H9 (cell line): ENCODE measurements around the gene SMARCA2. TPM values are rescaled to one million over a fixed set of nuclear protein-coding genes. Genes with fewer than 3 reads are reported as not detected.
A peak's percentile ranks its signal among the peaks of the same experiment; 100 is the strongest.

Experiments
- DNase-seq: peaks from one replicate; pipeline ENCODE4 v3.0.0-alpha.2; 2017
- H2AFZ ChIP-seq: one replicate; pipeline ENCODE4 v1.6.1; 2013; ENCODE audit warnings: mild to moderate bottlenecking, low read length, control low read depth, moderate library complexity
- H2AK5ac ChIP-seq: 2 replicates; pipeline ENCODE4 v1.6.1; 2013; ENCODE audit warnings: low read length, control low read depth, mixed read lengths; ENCODE audit not compliant: insufficient read length
- H2BK120ac ChIP-seq: one replicate; pipeline ENCODE4 v1.6.1; 2013; ENCODE audit warnings: low read depth, mild to moderate bottlenecking, low read length, control low read depth, inconsistent platforms; ENCODE audit not compliant: poor library complexity, severe bottlenecking
- H2BK12ac ChIP-seq: 2 replicates; pipeline ENCODE4 v1.6.1; 2013; ENCODE audit warnings: low read length, control low read depth, mixed read lengths, low read depth; ENCODE audit not compliant: insufficient read length
- H2BK15ac ChIP-seq: 2 replicates; pipeline ENCODE4 v1.6.1; 2013; ENCODE audit warnings: low read depth, low read length, control low read depth
- H2BK20ac ChIP-seq: one replicate; pipeline ENCODE4 v1.6.1; 2013; ENCODE audit warnings: low read depth, mild to moderate bottlenecking, low read length, control low read depth, inconsistent platforms; ENCODE audit not compliant: poor library complexity, severe bottlenecking
- H2BK5ac ChIP-seq: 2 replicates; pipeline ENCODE4 v1.6.1; 2013; ENCODE audit warnings: low read length, control low read depth, mixed read lengths; ENCODE audit not compliant: insufficient read length
- H3K14ac ChIP-seq: 2 replicates; pipeline ENCODE4 v1.6.1; 2013; ENCODE audit warnings: low read length, control low read depth; ENCODE audit not compliant: insufficient read depth
- H3K18ac ChIP-seq: 2 replicates; pipeline ENCODE4 v1.6.1; 2013; ENCODE audit warnings: low read depth, mild to moderate bottlenecking, mixed read lengths, low read length, control low read depth; ENCODE audit not compliant: insufficient read length
- H3K23ac ChIP-seq: 2 replicates; pipeline ENCODE4 v1.6.1; 2013; ENCODE audit warnings: low read length, control low read depth, mixed read lengths, low read depth; ENCODE audit not compliant: insufficient read length
- H3K23me2 ChIP-seq: 2 replicates; pipeline ENCODE4 v1.6.1; 2013; ENCODE audit warnings: low read depth, mild to moderate bottlenecking, mixed read lengths, low read length, control low read depth; ENCODE audit not compliant: insufficient read length, poor library complexity, severe bottlenecking
- H3K27ac ChIP-seq: 2 replicates; pipeline ENCODE4 v1.5.1; 2013; ENCODE audit warnings: low read length, control low read depth, mixed read lengths, low read depth; ENCODE audit not compliant: insufficient read length
- H3K27me3 ChIP-seq: 2 replicates; pipeline ENCODE4 v1.6.1; 2013; ENCODE audit warnings: low read length, control low read depth, inconsistent platforms; ENCODE audit not compliant: insufficient read depth
- H3K4ac ChIP-seq: 2 replicates; pipeline ENCODE4 v1.6.1; 2013; ENCODE audit warnings: low read depth, mild to moderate bottlenecking, control low read depth, inconsistent platforms, low read length, moderate library complexity
- H3K4me1 ChIP-seq: 2 replicates; pipeline ENCODE4 v1.6.1; 2013; ENCODE audit warnings: low read length, control low read depth, inconsistent platforms; ENCODE audit not compliant: insufficient read depth
- H3K4me2 ChIP-seq: 2 replicates; pipeline ENCODE4 v1.6.1; 2013; ENCODE audit warnings: low read length, control low read depth, mixed read lengths; ENCODE audit not compliant: insufficient read length, insufficient read depth
- H3K56ac ChIP-seq: 2 replicates; pipeline ENCODE4 v1.6.1; 2013; ENCODE audit warnings: low read depth, mild to moderate bottlenecking, mixed read lengths, low read length, control low read depth; ENCODE audit not compliant: insufficient read length
- H3K79me1 ChIP-seq: 2 replicates; pipeline ENCODE4 v1.6.1; 2013; ENCODE audit warnings: low read depth, mild to moderate bottlenecking, moderate library complexity, low read length, control low read depth, inconsistent platforms; ENCODE audit not compliant: insufficient read depth, poor library complexity, severe bottlenecking
- H3K79me2 ChIP-seq: 2 replicates; pipeline ENCODE4 v1.6.1; 2013; ENCODE audit warnings: low read length, control low read depth, inconsistent platforms; ENCODE audit not compliant: insufficient read depth
- H3K9ac ChIP-seq: 2 replicates; pipeline ENCODE4 v1.6.1; 2013; ENCODE audit warnings: low read length, control low read depth, mixed read lengths; ENCODE audit not compliant: insufficient read length; ENCODE audit errors: extremely low read depth
- H3K9me3 ChIP-seq: one replicate; pipeline ENCODE4 v1.6.1; 2013; ENCODE audit warnings: low read depth, low read length, inconsistent platforms; ENCODE audit not compliant: control insufficient read depth
- H3T11ph ChIP-seq: one replicate; pipeline ENCODE4 v1.6.1; 2013; ENCODE audit warnings: mild to moderate bottlenecking, low read length, control low read depth, inconsistent platforms
- H4K20me1 ChIP-seq: one replicate; pipeline ENCODE4 v1.6.1; 2013; ENCODE audit not compliant: control insufficient read depth, insufficient read length, insufficient read depth
- H4K5ac ChIP-seq: 2 replicates; pipeline ENCODE4 v1.6.1; 2013; ENCODE audit warnings: low read depth, mild to moderate bottlenecking, mixed read lengths, low read length, control low read depth; ENCODE audit not compliant: insufficient read length
- H4K8ac ChIP-seq: replicated peaks from 2 replicates; pipeline ENCODE4 v1.6.1; 2013; ENCODE audit warnings: low read length, control low read depth, mixed read lengths, low read depth; ENCODE audit not compliant: insufficient read length
- H4K91ac ChIP-seq: 2 replicates; pipeline ENCODE4 v1.6.1; 2013; ENCODE audit warnings: low read depth, mild to moderate bottlenecking, moderate library complexity, mixed read lengths, low read length, control low read depth; ENCODE audit not compliant: insufficient read length
- H3K27ac Mint-ChIP-seq, 3 experiments: 2 replicates in 2 of 3; 3 replicates in 1 of 3; pipeline ENCODE4 v1.8.0; 2020 to 2021; ENCODE audit warnings: mixed read lengths in 3 of 3, mild to moderate bottlenecking in 1 of 3, moderate library complexity in 1 of 3
- H3K27me3 Mint-ChIP-seq: 2 replicates; pipeline ENCODE4 v1.8.0; 2021; ENCODE audit warnings: low read depth, mild to moderate bottlenecking, moderate library complexity, mixed read lengths
- H3K36me3 Mint-ChIP-seq, 3 experiments: 2 replicates in 2 of 3; 3 replicates in 1 of 3; pipeline ENCODE4 v1.8.0; 2020 to 2021; ENCODE audit warnings: low read depth in 3 of 3, mixed read lengths in 3 of 3; ENCODE audit not compliant: insufficient read depth in 1 of 3
- H3K4me1 Mint-ChIP-seq, 2 experiments: 2 replicates each; pipeline ENCODE4 v1.8.0; 2020; ENCODE audit warnings: mixed read lengths in 2 of 2
- H3K4me3 Mint-ChIP-seq, 2 experiments: 2 replicates in 1 of 2; 3 replicates in 1 of 2; pipeline ENCODE4 v1.8.0; 2020 to 2021; ENCODE audit warnings: mild to moderate bottlenecking in 2 of 2, mixed read lengths in 2 of 2, moderate library complexity in 1 of 2
- H3K9me3 Mint-ChIP-seq, 2 experiments: 2 replicates in 1 of 2; 3 replicates in 1 of 2; pipeline ENCODE4 v1.8.0; 2020; ENCODE audit warnings: mild to moderate bottlenecking in 2 of 2, mixed read lengths in 2 of 2, moderate library complexity in 1 of 2
- CTCF ChIP-seq: fragments of 200-600 bp; sonication (generic); conservative IDR thresholded peaks from 3 replicates; pipeline ENCODE4 v1.8.0; 2021; ENCODE audit warnings: antibody characterized with exemption, mild to moderate bottlenecking
- WGBS: extraction: QIAGEN DNeasy Blood & Tissue Kit; methylation state at CpG from one replicate; pipeline ENCODE4 v1.1.7; 2013; ENCODE audit warnings: missing lambda C conversion rate, low lambda C conversion rate, mixed read lengths; ENCODE audit not compliant: insufficient read length; ENCODE audit errors: extremely low coverage; 5-methylcytosine and 5-hydroxymethylcytosine counted together
- total RNA-seq: library from RNA; stranded (reverse); gene quantifications from 2 replicates; pipeline ENCODE4 v1.2.1, GENCODE V29; 2021

SMARCA2 gene
- total RNA-seq, 1 experiment from 2014 or later = 15.3 TPM

- H4K5ac ChIP-seq = no peak overlapping the region
Measured at GRCh38 chr9:1996156-1996555, 19.0 kb upstream of the SMARCA2 start.

More at GRCh38 chr9:1996156-1996555, 19.0 kb upstream of the SMARCA2 start:
- Histone ChIP-seq H3K79me2 (no peaks in the 10 kb centered on the region), H2BK5ac (no peak overlapping the region), H3T11ph (no peak overlapping the region), H3K4ac (no peak overlapping the region), H3K18ac (no peak overlapping the region), H2BK12ac (no peak overlapping the region), H2BK20ac (no peak overlapping the region), H3K23ac (no peak overlapping the region), H3K4me2 (no peak overlapping the region), H2BK15ac (no peak overlapping the region), H3K4me1 (peaks cover 4% of the 10 kb centered on the region; the same call in 1 of the 2 replicates), H3K56ac (no peak overlapping the region), H4K20me1 (no peaks in the 10 kb centered on the region), H3K9ac (no peak overlapping the region), H4K91ac (no peak overlapping the region), H3K27me3 (no peaks in the 10 kb centered on the region), H3K27ac (no peak overlapping the region), H3K79me1 (no peaks in the 10 kb centered on the region), H3K23me2 (no peaks in the 10 kb centered on the region), H2BK120ac (no peak overlapping the region), H3K9me3 (no peaks in the 10 kb centered on the region), H2AK5ac (no peak overlapping the region), H3K14ac (no peak overlapping the region), H2AFZ (no peak overlapping the region), H4K8ac (no peak overlapping the region)
- H3K4me1 Mint-ChIP-seq = peaks cover 37 to 43% of the 10 kb centered on the region in 2 experiments
- WGBS = no CpG with 5 or more reads among the region's 6 CpGs
- H3K27me3 Mint-ChIP-seq = no peaks in the 10 kb centered on the region; the same call in 1 of the 2 replicates
- no peak overlapping the region for H3K4me3 Mint-ChIP-seq
- no peaks in the 10 kb centered on the region for H3K36me3 Mint-ChIP-seq
- no peaks in the 10 kb centered on the region; a peak in 1 of 5 replicates for H3K9me3 Mint-ChIP-seq
- DNase-seq = no peak
- TF ChIP-seq CTCF = no peak
- peak overlapping the region in 2 of 3 experiments; percentile 44 to 74; a peak in 3 of 7 replicates for H3K27ac Mint-ChIP-seq
